ENCODE measurements around the gene CSTF1. TPM values are rescaled to one million over a fixed set of nuclear protein-coding genes. Genes with fewer than 3 reads are reported as not detected.
A peak's percentile ranks its signal among the peaks of the same experiment; 100 is the strongest.

The CSTF1 gene
- total and polyA plus RNA-seq, 3 donors from 2014 or later = 41.8 to 80.6 (median 53.3) TPM

DNA sequence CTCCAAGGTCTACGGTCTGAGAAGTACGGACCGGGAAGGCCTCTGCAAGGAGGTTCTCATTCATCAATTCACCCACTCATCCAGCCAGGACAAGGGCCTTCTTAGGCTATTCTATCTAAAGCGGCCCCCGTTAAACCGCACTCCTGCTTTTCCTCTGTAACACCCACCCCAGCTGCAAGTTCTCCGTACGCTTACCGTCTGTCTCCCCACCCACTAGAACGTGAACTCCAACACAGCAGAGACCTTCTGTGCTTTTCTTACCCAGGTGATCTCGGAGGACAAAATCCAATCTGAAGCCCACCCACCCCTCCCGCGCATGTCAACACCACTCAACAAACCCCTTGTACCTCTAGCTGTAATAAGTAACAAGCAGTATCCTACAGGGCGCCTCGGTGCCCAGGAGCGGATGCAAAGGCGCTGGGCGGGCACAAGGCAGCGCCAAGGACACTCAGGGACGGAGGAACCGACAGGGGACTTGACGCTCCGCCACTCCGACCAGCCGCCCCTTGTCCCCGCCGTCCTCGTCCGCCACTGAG is 781 bp upstream of the CSTF1 start:
- Histone ChIP-seq H3K36me3 (ENCODE audit: low read depth, missing control alignments) (no peaks in the 10 kb centered on the region), H3K27me3 (no peaks in the 10 kb centered on the region), H3K9me3 (no peaks in the 10 kb centered on the region), H3K27ac (peak overlapping the region; percentile 69 to 86), H3K4me3 (peak overlapping the region; percentile 70 to 81), H3K4me1 (peaks cover 19% of the 10 kb centered on the region)
- WGBS, 2 donors = 1% methylated on average over 20 to 29 of the region's 29 CpGs
- DNase-seq = peak; percentile 23
- TF ChIP-seq, protein P1, sequence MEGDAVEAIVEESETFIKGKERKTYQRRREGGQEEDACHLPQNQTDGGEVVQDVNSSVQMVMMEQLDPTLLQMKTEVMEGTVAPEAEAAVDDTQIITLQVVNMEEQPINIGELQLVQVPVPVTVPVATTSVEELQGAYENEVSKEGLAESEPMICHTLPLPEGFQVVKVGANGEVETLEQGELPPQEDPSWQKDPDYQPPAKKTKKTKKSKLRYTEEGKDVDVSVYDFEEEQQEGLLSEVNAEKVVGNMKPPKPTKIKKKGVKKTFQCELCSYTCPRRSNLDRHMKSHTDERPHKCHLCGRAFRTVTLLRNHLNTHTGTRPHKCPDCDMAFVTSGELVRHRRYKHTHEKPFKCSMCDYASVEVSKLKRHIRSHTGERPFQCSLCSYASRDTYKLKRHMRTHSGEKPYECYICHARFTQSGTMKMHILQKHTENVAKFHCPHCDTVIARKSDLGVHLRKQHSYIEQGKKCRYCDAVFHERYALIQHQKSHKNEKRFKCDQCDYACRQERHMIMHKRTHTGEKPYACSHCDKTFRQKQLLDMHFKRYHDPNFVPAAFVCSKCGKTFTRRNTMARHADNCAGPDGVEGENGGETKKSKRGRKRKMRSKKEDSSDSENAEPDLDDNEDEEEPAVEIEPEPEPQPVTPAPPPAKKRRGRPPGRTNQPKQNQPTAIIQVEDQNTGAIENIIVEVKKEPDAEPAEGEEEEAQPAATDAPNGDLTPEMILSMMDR (IDR thresholded peaks at IDR 0.05) = no peak
- no peak for TF ChIP-seq POLR2A (IDR thresholded peaks at IDR 0.05)
- intact Hi-C loops (cut with DNase I; ENCODE audit: low total_unique reads) = no loop called here

DNA sequence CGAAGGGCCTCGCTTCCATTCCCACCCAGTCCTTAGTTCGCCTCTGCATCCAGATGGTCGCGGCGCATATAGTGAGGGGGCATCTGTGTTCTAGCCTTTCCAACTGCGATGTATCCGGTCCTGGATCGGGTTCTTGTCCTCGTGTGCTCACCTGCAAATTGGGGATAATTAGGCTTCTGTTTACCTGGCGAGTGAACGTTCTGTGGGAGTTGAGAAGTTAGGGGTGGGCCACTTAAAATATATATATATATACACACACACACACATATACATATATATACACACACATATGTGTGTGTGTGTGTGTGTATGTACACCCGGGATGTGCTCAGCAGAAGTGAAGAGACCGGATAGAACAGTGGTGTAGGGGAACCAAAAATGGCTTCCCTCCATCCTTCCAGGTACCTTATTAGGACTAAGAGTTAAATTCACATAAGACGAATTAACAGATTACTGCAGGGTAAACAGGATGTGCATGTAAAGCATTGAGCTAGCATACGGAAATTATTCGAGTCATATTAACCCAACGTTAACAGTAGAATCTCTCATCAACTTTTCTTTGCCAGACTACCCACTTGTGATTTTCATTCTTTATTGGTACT is 537 bp downstream of the CSTF1 start:
- 0 to 1% methylated on average over 18 of the region's 18 CpGs for WGBS, 2 donors
- H3K4me1 ChIP-seq = peaks cover 19% of the 10 kb centered on the region
- TF ChIP-seq, protein P1 (IDR thresholded peaks at IDR 0.05) = no peak
- no peak for TF ChIP-seq POLR2A (IDR thresholded peaks at IDR 0.05)
- no peaks in the 10 kb centered on the region for H3K27me3 ChIP-seq
- intact Hi-C loops (cut with DNase I; ENCODE audit: low total_unique reads) = no loop called here
- no peak for DNase-seq
- H3K4me3 ChIP-seq = peak overlapping the region; percentile 70 to 81
- no peaks in the 10 kb centered on the region for H3K36me3 ChIP-seq (ENCODE audit: low read depth, missing control alignments)
- H3K27ac ChIP-seq = peak overlapping the region; percentile 69 to 86
- no peaks in the 10 kb centered on the region for H3K9me3 ChIP-seq

DNA sequence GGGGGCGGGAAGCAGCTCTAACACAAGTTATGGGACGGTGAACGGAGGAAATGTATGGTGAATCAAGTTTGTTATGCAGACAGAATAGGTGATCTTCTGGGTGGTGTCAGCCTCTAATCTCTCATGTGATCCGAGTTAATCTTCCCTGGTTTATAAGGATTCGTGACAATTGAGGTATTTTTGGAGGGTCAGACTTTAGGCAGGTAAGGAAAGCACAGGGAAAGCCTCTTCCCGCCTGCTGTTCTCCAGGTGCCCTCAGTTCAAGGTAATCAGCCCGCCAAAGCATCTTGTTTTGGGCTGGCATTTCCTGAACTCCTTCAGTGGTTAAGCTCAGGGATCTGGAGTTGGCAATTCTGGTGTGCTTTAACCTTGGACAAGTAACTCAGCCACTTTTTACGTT is 1.2 kb downstream of the CSTF1 start:
- WGBS, 2 donors = 28 to 30% methylated on average over 8 of the region's 8 CpGs
- TF ChIP-seq, protein P1 (IDR thresholded peaks at IDR 0.05) = no peak
- no peak for TF ChIP-seq POLR2A (IDR thresholded peaks at IDR 0.05)
- Histone ChIP-seq H3K27me3 (no peaks in the 10 kb centered on the region), H3K9me3 (no peaks in the 10 kb centered on the region), H3K4me1 (peaks cover 19% of the 10 kb centered on the region), H3K4me3 (peak overlapping the region in 1 of 2 donors; percentile 81), H3K36me3 (ENCODE audit: low read depth, missing control alignments) (no peaks in the 10 kb centered on the region), H3K27ac (peak overlapping the region in 1 of 2 donors; percentile 16)
- intact Hi-C loops (cut with DNase I; ENCODE audit: low total_unique reads) = no loop called here
- no peak for DNase-seq

DNA sequence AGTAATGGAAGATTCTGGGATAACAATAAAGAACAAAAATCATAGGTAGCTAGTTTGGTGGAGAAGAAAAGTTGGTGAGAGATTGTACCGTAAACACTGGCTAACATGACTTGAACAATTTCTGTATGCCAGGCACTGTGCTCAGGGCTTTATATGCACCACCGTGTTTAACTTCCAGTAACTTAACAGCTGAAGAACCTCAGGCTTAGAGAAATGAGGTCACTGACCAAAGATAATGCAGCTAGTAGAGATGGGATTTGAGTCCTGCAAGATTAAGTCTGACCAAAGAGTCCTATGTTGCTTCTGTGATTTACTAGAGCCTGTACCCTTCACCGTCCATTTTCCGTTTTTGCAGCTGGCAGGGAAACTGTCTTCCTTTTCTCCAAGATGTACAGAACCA is 2.7 kb downstream of the CSTF1 start:
- H3K27me3 ChIP-seq = no peaks in the 10 kb centered on the region
- H3K36me3 ChIP-seq (ENCODE audit: low read depth, missing control alignments) = no peaks in the 10 kb centered on the region
- 84 to 85% methylated on average over 4 of the region's 4 CpGs for WGBS, 2 donors
- H3K27ac ChIP-seq = no peak overlapping the region
- no peak overlapping the region for H3K4me3 ChIP-seq
- no peaks in the 10 kb centered on the region for H3K9me3 ChIP-seq
- DNase-seq = no peak
- peaks cover 19% of the 10 kb centered on the region for H3K4me1 ChIP-seq
- TF ChIP-seq POLR2A (IDR thresholded peaks at IDR 0.05) = no peak
- TF ChIP-seq, protein P1 (IDR thresholded peaks at IDR 0.05) = no peak
- intact Hi-C loops (cut with DNase I; ENCODE audit: low total_unique reads) = no loop called here

Measured in testis (tissue), 3 donors.